ENCODE results near the gene CSMD2. TPM values are rescaled to one million over a fixed set of nuclear protein-coding genes. Genes with fewer than 3 reads are reported as not detected.

Gene CSMD2
- polyA plus RNA-seq, 4 donors, result under 0.01 to 0.54 (median 0.09) TPM

DNA sequence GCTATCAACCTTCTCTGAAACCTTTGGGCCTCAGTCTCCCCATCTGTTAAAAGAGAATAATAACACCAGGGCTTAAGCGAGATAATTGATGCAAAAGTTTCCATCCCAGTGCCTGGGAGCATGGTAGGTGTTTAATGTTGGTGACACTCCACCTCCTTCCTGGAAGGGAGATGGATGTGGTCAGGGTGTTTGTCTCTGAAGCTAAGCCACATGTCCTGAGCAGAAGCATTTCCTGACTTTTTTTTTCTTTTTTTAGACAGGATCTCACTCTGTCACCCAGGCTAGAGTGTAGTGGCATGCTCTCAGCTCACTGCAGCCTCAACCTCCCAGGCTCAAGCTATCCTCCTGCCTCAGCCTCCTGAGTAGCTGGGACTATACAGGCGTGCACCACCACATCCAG lies 373.8 kb downstream of the CSMD2 start:
- no peak for DNase-seq
- FAIRE-seq, result no peak
- Histone ChIP-seq H3K36me3 (ENCODE audit: control insufficient read depth in 3 of 3, insufficient read depth in 2 of 3, low read depth in 1 of 3, low read length in 3 of 3) (no peaks in the 10 kb centered on the region), H3K27ac (ENCODE audit: low read depth in 1 of 3, low read length in 2 of 3) (no peak overlapping the region), H3K4me1 (ENCODE audit: control insufficient read depth in 3 of 3, insufficient read depth in 2 of 3, low read depth in 1 of 3, low read length in 2 of 3) (no peaks in the 10 kb centered on the region), H3K4me3 (ENCODE audit: low read depth in 1 of 3, low read length in 3 of 3) (no peak overlapping the region), H3K9me3 (ENCODE audit: control insufficient read depth in 2 of 2, insufficient read depth in 1 of 2, low read depth in 1 of 2, low read length in 1 of 2) (peaks cover 0 to 8% of the 10 kb centered on the region in 2 donors), H3K27me3 (ENCODE audit: control insufficient read depth in 3 of 3, insufficient read depth in 3 of 3, low read length in 3 of 3) (no peaks in the 10 kb centered on the region)
- WGBS, 3 donors, result 76 to 90% (median 77%) methylated on average over 2 of the region's 2 CpGs

GRCh38 chr1:33790577-33790976 lies 374.5 kb downstream of the CSMD2 start:
- no peak for FAIRE-seq
- no peak for DNase-seq
- H3K4me1 ChIP-seq (ENCODE audit: control insufficient read depth in 3 of 3, insufficient read depth in 2 of 3, low read depth in 1 of 3, low read length in 2 of 3), result no peaks in the 10 kb centered on the region

GRCh38 chr1:33784876-33785275 lies 380.2 kb downstream of the CSMD2 start:
- no peaks in the 10 kb centered on the region for H3K36me3 ChIP-seq (ENCODE audit: control insufficient read depth in 3 of 3, insufficient read depth in 2 of 3, low read depth in 1 of 3, low read length in 3 of 3)
- WGBS, 3 donors, result 62 to 80% (median 77%) methylated on average over 3 of the region's 3 CpGs
- H3K27ac ChIP-seq (ENCODE audit: low read depth in 1 of 3, low read length in 2 of 3), result no peak overlapping the region
- no peaks in the 10 kb centered on the region for H3K27me3 ChIP-seq (ENCODE audit: control insufficient read depth in 3 of 3, insufficient read depth in 3 of 3, low read length in 3 of 3)
- no peaks in the 10 kb centered on the region for H3K4me1 ChIP-seq (ENCODE audit: control insufficient read depth in 3 of 3, insufficient read depth in 2 of 3, low read depth in 1 of 3, low read length in 2 of 3)
- DNase-seq, result no peak
- no peak for FAIRE-seq
- no peak overlapping the region for H3K4me3 ChIP-seq (ENCODE audit: low read depth in 1 of 3, low read length in 3 of 3)
- H3K9me3 ChIP-seq (ENCODE audit: control insufficient read depth in 2 of 2, insufficient read depth in 1 of 2, low read depth in 1 of 2, low read length in 1 of 2), result no peaks in the 10 kb centered on the region

More at GRCh38 chr1:33790577-33790976, 374.5 kb downstream of the CSMD2 start:
- Histone ChIP-seq H3K27me3 (ENCODE audit: control insufficient read depth in 3 of 3, insufficient read depth in 3 of 3, low read length in 3 of 3) (no peaks in the 10 kb centered on the region), H3K9me3 (ENCODE audit: control insufficient read depth in 2 of 2, insufficient read depth in 1 of 2, low read depth in 1 of 2, low read length in 1 of 2) (peaks cover 0 to 5% of the 10 kb centered on the region in 2 donors), H3K4me3 (ENCODE audit: low read depth in 1 of 3, low read length in 3 of 3) (no peak overlapping the region), H3K36me3 (ENCODE audit: control insufficient read depth in 3 of 3, insufficient read depth in 2 of 3, low read depth in 1 of 3, low read length in 3 of 3) (no peaks in the 10 kb centered on the region), H3K27ac (ENCODE audit: low read depth in 1 of 3, low read length in 2 of 3) (no peak overlapping the region)
- 64 to 89% (median 83%) methylated on average over 1 of the region's 1 CpG for WGBS, 3 donors

DNA sequence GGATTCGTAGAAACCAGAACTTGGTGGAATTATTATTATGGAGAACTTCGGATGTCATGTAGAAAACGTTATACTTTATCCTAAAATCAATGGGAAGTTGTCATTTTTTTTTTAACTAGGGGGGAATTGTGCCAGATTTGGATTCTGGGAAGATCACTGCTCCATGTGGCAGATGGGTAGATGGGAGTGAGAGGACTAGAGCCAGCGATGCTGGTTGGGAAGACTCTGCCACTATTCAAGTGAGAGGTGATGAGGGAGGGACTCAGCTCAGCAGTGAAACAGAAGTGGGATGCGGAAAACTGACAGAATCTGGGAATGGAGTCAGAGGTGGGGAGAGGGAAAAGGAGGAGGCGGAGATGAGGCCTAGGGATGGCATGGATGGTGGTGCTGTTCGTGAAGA lies 382.3 kb downstream of the CSMD2 start:
- Histone ChIP-seq H3K4me1 (ENCODE audit: control insufficient read depth in 3 of 3, insufficient read depth in 2 of 3, low read depth in 1 of 3, low read length in 2 of 3) (no peaks in the 10 kb centered on the region), H3K27ac (ENCODE audit: low read depth in 1 of 3, low read length in 2 of 3) (no peak overlapping the region), H3K36me3 (ENCODE audit: control insufficient read depth in 3 of 3, insufficient read depth in 2 of 3, low read depth in 1 of 3, low read length in 3 of 3) (no peaks in the 10 kb centered on the region), H3K4me3 (ENCODE audit: low read depth in 1 of 3, low read length in 3 of 3) (no peak overlapping the region), H3K27me3 (ENCODE audit: control insufficient read depth in 3 of 3, insufficient read depth in 3 of 3, low read length in 3 of 3) (no peaks in the 10 kb centered on the region), H3K9me3 (ENCODE audit: control insufficient read depth in 2 of 2, insufficient read depth in 1 of 2, low read depth in 1 of 2, low read length in 1 of 2) (no peaks in the 10 kb centered on the region)
- WGBS, 3 donors, result 76 to 85% (median 81%) methylated on average over 7 of the region's 7 CpGs
- DNase-seq (no peak), FAIRE-seq (no peak)

GRCh38 chr1:33781652-33782051 lies 383.4 kb downstream of the CSMD2 start:
- no peaks in the 10 kb centered on the region for H3K4me1 ChIP-seq (ENCODE audit: control insufficient read depth in 3 of 3, insufficient read depth in 2 of 3, low read depth in 1 of 3, low read length in 2 of 3)
- no peaks in the 10 kb centered on the region for H3K27me3 ChIP-seq (ENCODE audit: control insufficient read depth in 3 of 3, insufficient read depth in 3 of 3, low read length in 3 of 3)
- WGBS, 3 donors, result 39 to 73% (median 45%) methylated on average over 2 of the region's 2 CpGs
- no peaks in the 10 kb centered on the region for H3K36me3 ChIP-seq (ENCODE audit: control insufficient read depth in 3 of 3, insufficient read depth in 2 of 3, low read depth in 1 of 3, low read length in 3 of 3)
- DNase-seq, result no peak
- H3K27ac ChIP-seq (ENCODE audit: low read depth in 1 of 3, low read length in 2 of 3), result no peak overlapping the region
- no peak overlapping the region for H3K4me3 ChIP-seq (ENCODE audit: low read depth in 1 of 3, low read length in 3 of 3)
- FAIRE-seq, result no peak
- H3K9me3 ChIP-seq (ENCODE audit: control insufficient read depth in 2 of 2, insufficient read depth in 1 of 2, low read depth in 1 of 2, low read length in 1 of 2), result no peaks in the 10 kb centered on the region

GRCh38 chr1:33777337-33777736 lies 387.7 kb downstream of the CSMD2 start:
- no peaks in the 10 kb centered on the region for H3K4me1 ChIP-seq (ENCODE audit: control insufficient read depth in 3 of 3, insufficient read depth in 2 of 3, low read depth in 1 of 3, low read length in 2 of 3)
- no peaks in the 10 kb centered on the region for H3K9me3 ChIP-seq (ENCODE audit: control insufficient read depth in 2 of 2, insufficient read depth in 1 of 2, low read depth in 1 of 2, low read length in 1 of 2)
- no peak overlapping the region for H3K4me3 ChIP-seq (ENCODE audit: low read depth in 1 of 3, low read length in 3 of 3)
- no peak overlapping the region for H3K27ac ChIP-seq (ENCODE audit: low read depth in 1 of 3, low read length in 2 of 3)
- no peaks in the 10 kb centered on the region for H3K27me3 ChIP-seq (ENCODE audit: control insufficient read depth in 3 of 3, insufficient read depth in 3 of 3, low read length in 3 of 3)
- 52 to 73% (median 72%) methylated on average over 4 of the region's 4 CpGs for WGBS, 3 donors
- H3K36me3 ChIP-seq (ENCODE audit: control insufficient read depth in 3 of 3, insufficient read depth in 2 of 3, low read depth in 1 of 3, low read length in 3 of 3), result no peaks in the 10 kb centered on the region
- FAIRE-seq (no peak), DNase-seq (no peak)

DNA sequence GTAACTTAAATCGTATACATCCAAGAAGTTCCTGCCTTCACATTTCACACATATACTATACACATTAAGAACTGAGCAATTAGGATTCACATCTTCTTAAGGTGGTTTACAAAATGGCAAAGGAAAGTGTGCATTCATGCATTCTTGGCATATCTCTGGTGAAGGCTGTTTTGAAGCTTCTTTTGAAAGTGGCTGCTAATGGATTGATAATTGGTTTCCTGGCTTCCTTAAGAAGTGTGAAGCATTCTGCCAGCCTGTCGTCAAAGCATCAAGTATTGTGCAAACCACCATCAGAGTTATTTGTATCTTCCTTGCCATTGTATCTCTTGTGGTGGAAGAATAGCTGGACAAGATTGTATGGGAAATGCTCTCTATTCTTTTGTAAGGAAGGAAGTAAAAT lies 396.2 kb downstream of the CSMD2 start:
- Histone ChIP-seq H3K27me3 (ENCODE audit: control insufficient read depth in 3 of 3, insufficient read depth in 3 of 3, low read length in 3 of 3) (peaks cover 0 to 3% (median 3%) of the 10 kb centered on the region in 3 donors), H3K4me1 (ENCODE audit: control insufficient read depth in 3 of 3, insufficient read depth in 2 of 3, low read depth in 1 of 3, low read length in 2 of 3) (no peaks in the 10 kb centered on the region), H3K36me3 (ENCODE audit: control insufficient read depth in 3 of 3, insufficient read depth in 2 of 3, low read depth in 1 of 3, low read length in 3 of 3) (no peaks in the 10 kb centered on the region), H3K9me3 (ENCODE audit: control insufficient read depth in 2 of 2, insufficient read depth in 1 of 2, low read depth in 1 of 2, low read length in 1 of 2) (no peaks in the 10 kb centered on the region), H3K27ac (ENCODE audit: low read depth in 1 of 3, low read length in 2 of 3) (no peak overlapping the region), H3K4me3 (ENCODE audit: low read depth in 1 of 3, low read length in 3 of 3) (no peak overlapping the region)
- no peak for DNase-seq
- WGBS, 3 donors, result 41 to 50% (median 43%) methylated on average over 2 of the region's 2 CpGs
- FAIRE-seq, result no peak

- Histone ChIP-seq H3K9me3 (ENCODE audit: control insufficient read depth in 2 of 2, insufficient read depth in 1 of 2, low read depth in 1 of 2, low read length in 1 of 2) (no peaks in the 10 kb centered on the region), H3K4me3 (ENCODE audit: low read depth in 1 of 3, low read length in 3 of 3) (no peak overlapping the region), H3K36me3 (ENCODE audit: control insufficient read depth in 3 of 3, insufficient read depth in 2 of 3, low read depth in 1 of 3, low read length in 3 of 3) (no peaks in the 10 kb centered on the region), H3K27me3 (ENCODE audit: control insufficient read depth in 3 of 3, insufficient read depth in 3 of 3, low read length in 3 of 3) (peaks cover 0 to 3% (median 3%) of the 10 kb centered on the region in 3 donors), H3K27ac (ENCODE audit: low read depth in 1 of 3, low read length in 2 of 3) (no peak overlapping the region), H3K4me1 (ENCODE audit: control insufficient read depth in 3 of 3, insufficient read depth in 2 of 3, low read depth in 1 of 3, low read length in 2 of 3) (no peaks in the 10 kb centered on the region)
- FAIRE-seq (no peak), DNase-seq (no peak)
- 43 to 63% (median 50%) methylated on average over 2 of the region's 2 CpGs for WGBS, 3 donors
These were observed 396.9 kb downstream of the CSMD2 start for GRCh38 chr1:33768106-33768505.

DNA sequence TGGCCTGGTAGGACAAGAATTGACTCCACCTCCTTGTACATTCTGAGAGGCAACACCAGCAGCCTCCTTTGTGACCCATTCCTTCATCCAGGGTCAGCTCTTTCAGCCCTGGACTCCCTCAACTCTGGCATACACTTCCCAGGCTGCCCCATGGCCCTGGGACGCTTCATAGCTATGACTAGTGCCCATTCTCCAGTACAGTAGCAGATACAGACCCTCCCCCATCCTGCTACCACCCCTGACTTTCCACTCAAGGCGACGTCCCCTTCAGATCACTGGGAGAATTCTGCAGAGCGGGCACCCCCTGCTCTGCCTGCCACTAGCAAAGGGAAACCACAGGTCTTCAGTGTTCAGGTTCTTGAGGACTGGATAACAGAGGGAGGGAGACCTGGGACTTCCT lies 400.9 kb downstream of the CSMD2 start:
- WGBS, 3 donors, result 76 to 84% (median 76%) methylated on average over 4 of the region's 4 CpGs
- H3K27me3 ChIP-seq (ENCODE audit: control insufficient read depth in 3 of 3, insufficient read depth in 3 of 3, low read length in 3 of 3), result peaks cover 0 to 3% (median 3%) of the 10 kb centered on the region in 3 donors
- DNase-seq (no peak), FAIRE-seq (no peak)
- H3K36me3 ChIP-seq (ENCODE audit: control insufficient read depth in 3 of 3, insufficient read depth in 2 of 3, low read depth in 1 of 3, low read length in 3 of 3), result no peaks in the 10 kb centered on the region
- no peaks in the 10 kb centered on the region for H3K9me3 ChIP-seq (ENCODE audit: control insufficient read depth in 2 of 2, insufficient read depth in 1 of 2, low read depth in 1 of 2, low read length in 1 of 2)
- no peaks in the 10 kb centered on the region for H3K4me1 ChIP-seq (ENCODE audit: control insufficient read depth in 3 of 3, insufficient read depth in 2 of 3, low read depth in 1 of 3, low read length in 2 of 3)
- no peak overlapping the region for H3K27ac ChIP-seq (ENCODE audit: low read depth in 1 of 3, low read length in 2 of 3)
- H3K4me3 ChIP-seq (ENCODE audit: low read depth in 1 of 3, low read length in 3 of 3), result no peak overlapping the region
